ENCODE data around the gene BIK.

The BIK gene

DNA sequence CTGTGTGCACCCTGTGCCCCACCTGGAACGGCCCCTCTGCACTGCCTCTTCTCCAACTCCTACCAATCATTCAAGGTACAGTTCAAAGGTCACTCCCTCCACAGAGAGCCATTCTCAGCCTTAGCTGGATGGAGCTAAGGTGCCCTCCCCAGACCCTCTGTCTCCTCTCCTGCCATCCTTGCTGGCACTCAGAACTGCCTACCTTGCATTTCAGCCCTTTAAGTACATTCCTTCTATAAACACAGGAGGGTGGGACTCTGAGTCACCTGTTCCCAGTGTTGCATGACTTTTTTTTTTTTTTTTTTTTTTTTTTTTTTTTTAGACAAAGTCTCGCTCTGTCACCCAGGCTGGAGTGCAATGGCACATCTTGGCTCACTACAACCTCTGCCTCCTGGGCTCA, 29.9 kb upstream of the BIK start:
- TF ChIP-seq, protein P1, sequence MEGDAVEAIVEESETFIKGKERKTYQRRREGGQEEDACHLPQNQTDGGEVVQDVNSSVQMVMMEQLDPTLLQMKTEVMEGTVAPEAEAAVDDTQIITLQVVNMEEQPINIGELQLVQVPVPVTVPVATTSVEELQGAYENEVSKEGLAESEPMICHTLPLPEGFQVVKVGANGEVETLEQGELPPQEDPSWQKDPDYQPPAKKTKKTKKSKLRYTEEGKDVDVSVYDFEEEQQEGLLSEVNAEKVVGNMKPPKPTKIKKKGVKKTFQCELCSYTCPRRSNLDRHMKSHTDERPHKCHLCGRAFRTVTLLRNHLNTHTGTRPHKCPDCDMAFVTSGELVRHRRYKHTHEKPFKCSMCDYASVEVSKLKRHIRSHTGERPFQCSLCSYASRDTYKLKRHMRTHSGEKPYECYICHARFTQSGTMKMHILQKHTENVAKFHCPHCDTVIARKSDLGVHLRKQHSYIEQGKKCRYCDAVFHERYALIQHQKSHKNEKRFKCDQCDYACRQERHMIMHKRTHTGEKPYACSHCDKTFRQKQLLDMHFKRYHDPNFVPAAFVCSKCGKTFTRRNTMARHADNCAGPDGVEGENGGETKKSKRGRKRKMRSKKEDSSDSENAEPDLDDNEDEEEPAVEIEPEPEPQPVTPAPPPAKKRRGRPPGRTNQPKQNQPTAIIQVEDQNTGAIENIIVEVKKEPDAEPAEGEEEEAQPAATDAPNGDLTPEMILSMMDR (IDR thresholded peaks at IDR 0.05; ENCODE audit: insufficient read depth, low read depth, low read length, missing control alignments), result no peak
- DNase-seq (ENCODE audit: low read depth), result peak; percentile 81
- H3K4me3 ChIP-seq (ENCODE audit: low read length), result no peak overlapping the region

GRCh38 chr22:43081968-43082367, 28.6 kb upstream of the BIK start:
- DNase-seq (ENCODE audit: low read depth), result no peak
- TF ChIP-seq, protein P1 (IDR thresholded peaks at IDR 0.05; ENCODE audit: insufficient read depth, low read depth, low read length, missing control alignments), result no peak
- H3K4me3 ChIP-seq (ENCODE audit: low read length), result no peak overlapping the region

DNA sequence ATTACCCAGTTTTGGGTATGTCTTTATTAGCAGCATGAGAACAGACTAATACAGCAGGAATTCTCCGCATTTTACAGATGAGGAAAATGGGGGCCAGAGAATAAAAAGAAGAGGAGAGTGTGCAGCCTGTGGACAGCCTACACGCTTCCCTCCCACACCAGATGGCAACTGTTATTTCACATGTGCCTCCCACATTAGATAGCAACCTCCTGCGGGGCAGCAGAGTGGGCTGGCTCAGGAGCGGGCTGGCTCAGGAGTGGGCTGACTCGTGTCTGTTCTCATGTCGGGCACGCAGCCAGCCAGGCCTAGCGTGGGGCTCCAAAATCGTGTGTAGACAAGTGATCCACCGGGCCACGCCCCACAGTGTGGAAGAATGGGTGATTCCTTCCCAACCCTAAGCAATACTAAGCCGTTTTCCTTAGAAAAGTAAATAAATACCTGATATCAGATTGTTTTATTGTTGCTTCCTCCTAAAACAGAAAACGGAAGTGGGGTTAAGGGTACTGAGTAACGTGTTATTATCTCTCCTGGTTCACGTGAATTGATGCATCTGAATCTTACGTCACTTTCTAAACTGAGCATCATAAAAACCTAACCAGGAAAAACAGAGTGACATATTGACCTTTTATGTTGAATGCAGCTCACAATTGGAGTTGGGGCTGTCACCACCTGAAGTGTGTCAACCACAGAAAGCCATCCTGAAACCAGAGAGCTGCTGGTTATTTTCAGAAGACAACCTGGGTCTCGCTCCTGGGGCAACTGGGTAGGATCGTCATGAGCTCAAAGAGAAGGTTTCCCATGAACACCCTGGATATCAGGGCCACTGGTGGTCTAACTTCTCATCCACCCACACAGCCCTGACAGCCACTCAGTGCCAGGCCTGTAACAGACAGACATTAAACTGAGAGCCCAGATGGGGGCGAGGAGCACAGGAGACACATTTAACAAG, 24.6 kb upstream of the BIK start:
- DNase-seq (ENCODE audit: low read depth), result no peak
- TF ChIP-seq, protein P1 (IDR thresholded peaks at IDR 0.05; ENCODE audit: insufficient read depth, low read depth, low read length, missing control alignments), result no peak
- H3K4me3 ChIP-seq (ENCODE audit: low read length), result no peak overlapping the region

DNA sequence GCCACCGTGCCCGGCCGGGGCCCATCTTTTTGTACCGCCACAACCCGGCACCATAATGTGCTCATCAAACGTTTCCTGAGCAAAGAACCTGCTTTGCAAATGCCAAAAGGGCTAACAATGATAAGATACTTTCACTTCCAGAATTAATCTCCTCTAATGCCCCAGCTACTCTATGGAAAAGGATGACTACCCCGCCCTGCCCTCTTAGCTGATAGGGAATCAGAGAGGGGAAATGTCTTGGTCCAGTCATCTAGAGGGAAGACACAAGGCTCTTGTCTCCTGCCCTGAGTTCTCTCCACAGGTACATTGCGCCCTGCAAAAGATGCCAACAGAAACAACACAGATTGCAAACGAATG, 21.9 kb upstream of the BIK start:
- H3K4me3 ChIP-seq (ENCODE audit: low read length), result peak overlapping the region; percentile 65
- TF ChIP-seq, protein P1 (IDR thresholded peaks at IDR 0.05; ENCODE audit: insufficient read depth, low read depth, low read length, missing control alignments), result no peak
- DNase-seq (ENCODE audit: low read depth), result no peak

DNA sequence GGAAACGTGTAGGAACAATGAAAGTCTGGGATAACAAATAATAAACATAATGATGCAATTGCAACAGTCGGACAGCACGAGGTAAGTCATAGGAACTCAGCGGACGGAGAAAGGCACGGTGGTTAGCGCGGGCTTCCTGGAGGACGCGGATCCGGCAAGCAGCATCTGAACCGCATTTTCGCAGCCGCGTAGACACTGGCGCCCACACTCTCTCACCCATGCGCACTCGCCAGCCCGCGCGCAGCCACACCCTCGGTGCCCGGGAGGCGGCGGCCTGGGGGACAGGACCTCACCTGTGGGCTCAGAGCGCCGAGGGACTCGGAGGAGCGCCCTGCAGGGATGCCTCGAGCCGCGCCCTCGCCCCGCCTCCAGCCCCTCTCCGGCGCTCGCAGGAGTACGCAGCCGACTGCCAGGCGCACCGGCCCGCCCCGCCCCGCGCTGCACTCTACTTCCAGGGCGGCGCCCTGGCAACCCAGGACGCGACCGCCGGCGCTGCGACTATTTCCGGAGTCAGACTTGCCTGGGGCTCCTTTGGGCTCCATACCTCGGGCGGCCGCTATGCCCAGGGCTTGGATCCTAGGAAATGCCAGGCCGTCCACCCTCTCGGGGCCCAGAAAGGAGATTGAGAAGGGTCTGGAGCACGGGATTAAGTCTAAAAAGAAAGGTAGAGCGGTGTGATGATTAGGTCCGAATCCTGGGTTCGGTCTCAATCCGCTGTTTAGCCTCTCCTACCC, 21.4 kb upstream of the BIK start, which contains the start of gene TTLL1:
Gene TTLL1 (minus strand): TSS at position 408 of the 734 bp plus-strand sequence. CDS start 13,805 bp downstream, outside the sequence.
- TF ChIP-seq, protein P1 (IDR thresholded peaks at IDR 0.05; ENCODE audit: insufficient read depth, low read depth, low read length, missing control alignments), result no peak
- peak; percentile 88 for DNase-seq (ENCODE audit: low read depth)
- H3K4me3 ChIP-seq (ENCODE audit: low read length), result peak within 1 kb of the TSS; percentile 65

DNA sequence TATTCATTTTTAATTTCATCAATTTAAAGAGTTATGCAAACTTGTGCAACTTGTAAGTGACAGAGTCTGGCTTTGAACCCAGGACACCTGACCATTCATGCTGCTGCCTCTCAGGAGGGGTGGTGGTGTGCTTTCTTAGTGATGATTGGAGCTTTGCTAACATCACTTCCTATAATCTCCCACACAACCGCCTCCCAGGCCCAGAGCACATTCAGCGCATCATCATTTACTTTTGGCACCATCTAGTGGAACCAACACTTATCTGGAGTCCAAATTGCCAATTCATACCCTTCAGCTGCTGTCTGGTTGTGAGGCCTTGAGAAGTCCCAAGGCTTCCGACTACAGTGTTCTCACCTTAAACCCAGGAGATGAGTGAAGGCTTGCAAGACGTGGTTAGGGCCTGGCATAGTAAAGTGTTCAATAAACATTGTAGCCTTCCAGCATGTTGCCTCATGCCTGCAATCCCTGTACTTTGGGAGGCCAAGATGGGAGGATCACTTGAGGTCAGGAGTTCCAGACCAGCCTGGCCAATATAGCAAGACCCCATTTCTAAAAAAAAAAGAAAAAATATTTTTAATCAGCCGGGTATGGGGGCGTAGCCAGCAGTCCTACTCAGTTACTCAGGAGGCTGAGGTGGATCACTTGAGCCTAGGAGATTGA, 20.3 kb upstream of the BIK start:
- no peak overlapping the region for H3K4me3 ChIP-seq (ENCODE audit: low read length)
- TF ChIP-seq, protein P1 (IDR thresholded peaks at IDR 0.05; ENCODE audit: insufficient read depth, low read depth, low read length, missing control alignments), result peak; percentile 69
- DNase-seq (ENCODE audit: low read depth), result peak; percentile 92

Data from epithelial cell of esophagus (primary cell).